Colonic mucosa (tissue), 4 donors: Measurements from ENCODE around the gene THSD4. TPM values are rescaled to one million over a fixed set of nuclear protein-coding genes. Genes with fewer than 3 reads are reported as not detected.
"Not testable (repeated sequence)": the region's sequence is repeated elsewhere in the genome, so short reads cannot be mapped to it uniquely, and the experiment has no call there.

Experiments
- DNase-seq: peaks from one replicate; pipeline ENCODE4 v3.0.0-alpha.2; 2020
- H3K27ac ChIP-seq: fragments of 200-600 bp; one replicate; pipeline ENCODE4 v1.8.0; 2021
- H3K27me3 ChIP-seq: fragments of 200-600 bp; one replicate; pipeline ENCODE4 v1.8.0; 2021
- H3K36me3 ChIP-seq: fragments of 200-600 bp; one replicate; pipeline ENCODE4 v1.8.0; 2021
- H3K4me1 ChIP-seq: fragments of 200-600 bp; one replicate; pipeline ENCODE4 v1.8.0; 2021; ENCODE audit warnings: mild to moderate bottlenecking
- H3K4me3 ChIP-seq: fragments of 200-600 bp; one replicate; pipeline ENCODE4 v1.8.0; 2021
- H3K9ac ChIP-seq, 2 donors: one replicate each; pipeline ENCODE4 v1.7.0; 2013; ENCODE audit warnings: control low read depth in 2 of 2, low read depth in 2 of 2, low read length in 2 of 2
- H3K9me3 ChIP-seq: fragments of 200-600 bp; one replicate; pipeline ENCODE4 v1.8.0; 2021
- intact Hi-C: fragments of 100-400 bp; cut with DNase I; formaldehyde crosslinking; loops from one replicate; pipeline ENCODE4 v1.14.1; 2022
- total RNA-seq, 2 donors: library from RNA; stranded (reverse); fragmentation: NEBNext Ultra II Directional in 1 of 2; extraction: Animal tissue kit (Norgen Biotek cat#: 25700) in 1 of 2; gene quantifications; one replicate each; pipeline ENCODE4 v1.2.1, GENCODE V29; 2021
- TF ChIP-seq, protein P1 (sequence below): fragments of 200-600 bp; IDR thresholded peaks from one replicate; pipeline ENCODE4 v1.8.0; 2022; ENCODE audit warnings: antibody characterized with exemption, mild to moderate bottlenecking
- donor health status: healthy.
- donor health status: DM: no; HTN: no; CAD: no.
- donor health status: DM: no; HTN: no; CAD: no.

The THSD4 gene
- total RNA-seq, 2 donors from 2014 or later = 18.8 to 23.5 TPM

- no peak overlapping the region for H3K9ac ChIP-seq
- DNase-seq = no peak
- intact Hi-C loops = no loop called here
- no peak overlapping the region for H3K4me3 ChIP-seq
- TF ChIP-seq, protein P1, sequence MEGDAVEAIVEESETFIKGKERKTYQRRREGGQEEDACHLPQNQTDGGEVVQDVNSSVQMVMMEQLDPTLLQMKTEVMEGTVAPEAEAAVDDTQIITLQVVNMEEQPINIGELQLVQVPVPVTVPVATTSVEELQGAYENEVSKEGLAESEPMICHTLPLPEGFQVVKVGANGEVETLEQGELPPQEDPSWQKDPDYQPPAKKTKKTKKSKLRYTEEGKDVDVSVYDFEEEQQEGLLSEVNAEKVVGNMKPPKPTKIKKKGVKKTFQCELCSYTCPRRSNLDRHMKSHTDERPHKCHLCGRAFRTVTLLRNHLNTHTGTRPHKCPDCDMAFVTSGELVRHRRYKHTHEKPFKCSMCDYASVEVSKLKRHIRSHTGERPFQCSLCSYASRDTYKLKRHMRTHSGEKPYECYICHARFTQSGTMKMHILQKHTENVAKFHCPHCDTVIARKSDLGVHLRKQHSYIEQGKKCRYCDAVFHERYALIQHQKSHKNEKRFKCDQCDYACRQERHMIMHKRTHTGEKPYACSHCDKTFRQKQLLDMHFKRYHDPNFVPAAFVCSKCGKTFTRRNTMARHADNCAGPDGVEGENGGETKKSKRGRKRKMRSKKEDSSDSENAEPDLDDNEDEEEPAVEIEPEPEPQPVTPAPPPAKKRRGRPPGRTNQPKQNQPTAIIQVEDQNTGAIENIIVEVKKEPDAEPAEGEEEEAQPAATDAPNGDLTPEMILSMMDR = no peak
- no peaks in the 10 kb centered on the region for H3K4me1 ChIP-seq
- no peaks in the 10 kb centered on the region for H3K27me3 ChIP-seq
- no peaks in the 10 kb centered on the region for H3K36me3 ChIP-seq
- no peaks in the 10 kb centered on the region for H3K9me3 ChIP-seq
- H3K27ac ChIP-seq = no peak overlapping the region
These were observed 600.6 kb downstream of the THSD4 start for GRCh38 chr15:71715914-71716313.

DNA sequence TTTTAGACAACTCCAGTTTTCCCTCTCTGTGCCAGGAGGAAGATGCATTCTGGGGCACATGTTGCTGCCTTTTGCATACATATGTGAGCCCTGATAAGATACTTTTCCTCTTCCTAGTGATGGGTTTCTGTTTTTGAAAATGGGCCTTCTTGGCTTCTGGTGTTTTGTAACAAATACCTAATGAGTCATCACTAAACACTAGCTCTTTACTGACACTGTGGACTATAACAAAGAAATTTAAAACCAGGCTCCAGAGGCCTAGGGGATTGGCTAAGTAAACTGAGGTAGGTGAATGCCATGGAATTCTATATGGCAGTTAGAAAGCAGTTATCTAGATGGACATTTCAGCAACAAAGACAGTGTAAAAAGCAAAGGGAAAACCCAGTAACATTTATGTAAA lies 601.7 kb downstream of the THSD4 start:
- intact Hi-C loops = no loop called here
- DNase-seq = no peak
- Histone ChIP-seq H3K27me3 (no peaks in the 10 kb centered on the region), H3K27ac (no peak overlapping the region), H3K9me3 (no peaks in the 10 kb centered on the region), H3K36me3 (no peaks in the 10 kb centered on the region), H3K4me1 (no peaks in the 10 kb centered on the region), H3K4me3 (no peak overlapping the region), H3K9ac (no peak overlapping the region)
- TF ChIP-seq, protein P1 = no peak

DNA sequence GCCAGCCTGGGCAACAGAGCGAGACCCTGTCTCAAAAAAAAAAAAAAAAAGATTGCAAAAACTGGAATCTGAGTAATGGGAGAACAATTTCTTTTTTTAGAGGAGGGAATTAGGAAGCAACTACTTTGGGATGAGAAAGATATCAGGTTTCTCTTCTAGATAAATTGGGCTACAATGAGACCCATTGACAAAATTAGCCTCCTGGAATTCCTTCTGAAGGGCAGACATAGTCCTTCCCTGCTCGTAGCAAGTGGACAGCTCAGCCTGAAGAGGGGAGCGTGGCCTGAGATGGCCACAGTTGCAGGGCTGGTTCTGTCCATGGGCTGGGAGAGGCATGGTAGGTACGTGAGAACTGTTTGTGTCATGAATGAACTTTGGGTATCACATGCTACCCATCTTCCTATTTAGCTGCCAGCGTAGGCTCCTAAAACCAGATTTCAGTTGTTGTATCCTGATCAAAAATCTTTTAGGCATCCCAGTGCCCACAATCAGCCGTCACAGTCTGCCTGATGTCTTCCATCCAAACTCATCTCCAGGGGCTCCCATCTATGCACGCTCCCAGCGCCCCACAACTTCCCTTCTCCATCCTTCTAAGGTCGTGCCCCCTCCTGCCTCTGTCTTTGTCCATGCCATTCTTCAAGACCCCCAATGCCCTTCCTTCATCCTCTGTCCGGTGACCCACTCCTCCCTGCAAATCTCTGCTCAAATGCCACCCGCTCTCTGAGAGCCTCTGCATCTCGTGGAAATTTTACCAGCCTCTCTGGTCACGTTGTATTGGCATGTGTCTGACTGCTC lies 603.0 kb downstream of the THSD4 start:
- TF ChIP-seq, protein P1 = no peak
- no peak overlapping the region for H3K9ac ChIP-seq
- H3K27me3 ChIP-seq = no peaks in the 10 kb centered on the region
- no peaks in the 10 kb centered on the region for H3K9me3 ChIP-seq
- H3K27ac ChIP-seq = no peak overlapping the region
- H3K36me3 ChIP-seq = no peaks in the 10 kb centered on the region
- H3K4me3 ChIP-seq = no peak overlapping the region
- DNase-seq = no peak
- intact Hi-C loops = no loop called here
- no peaks in the 10 kb centered on the region for H3K4me1 ChIP-seq

GRCh38 chr15:71723344-71723743 lies 608.1 kb downstream of the THSD4 start:
- Histone ChIP-seq H3K27ac (no peak overlapping the region), H3K9me3 (no peaks in the 10 kb centered on the region), H3K9ac (no peak overlapping the region), H3K4me1 (no peaks in the 10 kb centered on the region), H3K27me3 (no peaks in the 10 kb centered on the region), H3K36me3 (no peaks in the 10 kb centered on the region), H3K4me3 (no peak overlapping the region)
- TF ChIP-seq, protein P1 = no peak
- intact Hi-C loops = no loop called here
- DNase-seq = no peak

- DNase-seq, H3K4me1 ChIP-seq, H3K36me3 ChIP-seq, H3K9ac ChIP-seq, intact Hi-C loops, H3K9me3 ChIP-seq, H3K27me3 ChIP-seq, H3K4me3 ChIP-seq, H3K27ac ChIP-seq: not testable (repeated sequence)
These were observed 610.1 kb downstream of the THSD4 start for GRCh38 chr15:71725207-71725955.

DNA sequence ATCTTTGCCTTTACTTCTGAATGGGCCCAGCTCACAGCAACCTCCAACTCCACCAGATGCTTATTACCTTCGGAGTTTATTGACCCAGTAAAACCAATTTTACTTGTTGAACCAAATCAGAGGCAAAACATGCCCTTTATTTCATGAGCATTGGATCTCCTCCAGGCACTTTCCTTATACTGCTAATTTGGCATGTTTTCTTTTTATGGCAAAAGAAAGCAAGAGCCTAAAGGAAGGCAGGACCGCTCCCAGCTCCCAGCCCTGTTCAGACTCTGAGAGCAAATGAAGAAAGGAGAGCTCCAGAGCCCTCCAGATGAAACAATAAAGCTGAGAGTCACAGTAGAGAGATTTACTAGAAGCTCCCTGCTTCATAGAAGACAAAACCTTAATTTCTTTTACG lies 613.6 kb downstream of the THSD4 start:
- H3K9ac ChIP-seq = no peak overlapping the region
- no peaks in the 10 kb centered on the region for H3K27me3 ChIP-seq
- intact Hi-C loops = no loop called here
- DNase-seq = no peak
- no peaks in the 10 kb centered on the region for H3K36me3 ChIP-seq
- H3K9me3 ChIP-seq = no peaks in the 10 kb centered on the region
- no peak overlapping the region for H3K4me3 ChIP-seq
- H3K27ac ChIP-seq = no peak overlapping the region
- TF ChIP-seq, protein P1 = no peak
- no peaks in the 10 kb centered on the region for H3K4me1 ChIP-seq
